ENCODE data around the gene GRAMD1B.

- TF ChIP-seq EZH2phosphoT487 (IDR thresholded peaks at IDR 0.05; ENCODE audit: low read depth, severe bottlenecking, unreplicated experiment) (no peak), CTCF (IDR thresholded peaks at IDR 0.05; ENCODE audit: poor library complexity) (no peak), EZH2 (IDR thresholded peaks at IDR 0.05; ENCODE audit: borderline replicate concordance) (no peak)
Observed at GRCh38 chr11:123523539-123523938, 93.5 kb downstream of the GRAMD1B start.
